Mucosa of descending colon (tissue), 3 donors: ENCODE data around the gene STK32B. TPM values are rescaled to one million over a fixed set of nuclear protein-coding genes. Genes with fewer than 3 reads are reported as not detected.

Source experiments
- ATAC-seq: fragments of 200-7000 bp; cut with Tn5 transposase; one replicate; pipeline ENCODE4 v1.9.1; 2020; ENCODE audit warnings: mild to moderate bottlenecking, moderate library complexity
- DNase-seq, 3 donors: peaks; one replicate each; pipeline ENCODE4 v3.0.0-alpha.2; 2020
- H3K36me3 ChIP-seq: fragments of 200-600 bp; one replicate; pipeline ENCODE4 v1.8.0; 2021; ENCODE audit warnings: low read depth, mild to moderate bottlenecking
- H3K4me1 ChIP-seq: fragments of 200-600 bp; one replicate; pipeline ENCODE4 v1.8.0; 2021; ENCODE audit warnings: low read depth, mild to moderate bottlenecking
- H3K4me3 ChIP-seq: fragments of 200-600 bp; one replicate; pipeline ENCODE4 v1.8.0; 2021; ENCODE audit warnings: mild to moderate bottlenecking
- H3K9me3 ChIP-seq: fragments of 200-600 bp; one replicate; pipeline ENCODE4 v1.8.0; 2021; ENCODE audit warnings: mild to moderate bottlenecking
- intact Hi-C, 2 donors: fragments of 100-400 bp; cut with DNase I in 1 of 2; cut with micrococcal nuclease in 1 of 2; formaldehyde crosslinking; loops; one replicate each; pipeline versions ENCODE4 v1.11.0 to v1.11.1; 2022; cut with DNase I, micrococcal nuclease
- total RNA-seq, 3 donors: library from RNA; stranded (reverse); fragmentation: NEBNext Ultra II Directional in 2 of 3; extraction: Animal tissue kit (Norgen Biotek cat#: 25700) in 2 of 3; gene quantifications; one replicate each; pipeline versions ENCODE4 v1.2.1 to v1.2.4, GENCODE V29; 2021 to 2023
- TF ChIP-seq, protein P1 (sequence below): fragments of 200-600 bp; IDR thresholded peaks from one replicate; pipeline ENCODE4 v1.8.0; 2022; ENCODE audit warnings: antibody characterized with exemption, mild to moderate bottlenecking
- donor health status: DM: no; HTN: no; CAD: no; lungs with moderate emphysema.
- donor health status: DM: no; HTN: no; CAD: no.
- donor health status: DM: no; HTN: yes; CAD: no.

The STK32B gene
- total RNA-seq, 3 donors from 2014 or later: 0.67 to 2.2 (median 1.1) TPM

- intact Hi-C loops: no loop called here
Measured at GRCh38 chr4:5024673-5025072, 26.6 kb upstream of the STK32B start.

DNA sequence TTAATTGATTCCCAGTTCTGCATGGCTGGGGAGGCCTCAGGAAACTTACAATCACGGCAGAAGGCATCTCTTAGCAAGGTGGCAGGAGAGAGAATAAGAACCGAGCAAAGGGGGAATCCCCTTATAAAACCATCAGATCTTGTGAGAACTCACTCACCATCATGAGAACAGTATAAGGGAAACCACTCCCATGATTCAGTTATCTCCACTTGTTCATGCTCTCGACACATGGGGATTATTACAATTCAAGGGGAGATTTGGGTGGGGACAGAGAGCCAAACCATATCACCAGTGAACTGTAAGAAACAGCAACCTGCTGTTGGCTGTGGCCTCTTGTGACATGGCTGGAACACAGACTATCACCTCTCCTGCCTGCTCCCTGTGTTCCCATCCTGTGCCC lies 24.9 kb upstream of the STK32B start:
- H3K9me3 ChIP-seq: no peaks in the 10 kb centered on the region
- intact Hi-C loops: no loop called here
- H3K36me3 ChIP-seq: no peaks in the 10 kb centered on the region
- no peak overlapping the region for H3K4me3 ChIP-seq
- H3K4me1 ChIP-seq: no peaks in the 10 kb centered on the region
- DNase-seq (no peak), ATAC-seq (no peak)
- TF ChIP-seq, protein P1, sequence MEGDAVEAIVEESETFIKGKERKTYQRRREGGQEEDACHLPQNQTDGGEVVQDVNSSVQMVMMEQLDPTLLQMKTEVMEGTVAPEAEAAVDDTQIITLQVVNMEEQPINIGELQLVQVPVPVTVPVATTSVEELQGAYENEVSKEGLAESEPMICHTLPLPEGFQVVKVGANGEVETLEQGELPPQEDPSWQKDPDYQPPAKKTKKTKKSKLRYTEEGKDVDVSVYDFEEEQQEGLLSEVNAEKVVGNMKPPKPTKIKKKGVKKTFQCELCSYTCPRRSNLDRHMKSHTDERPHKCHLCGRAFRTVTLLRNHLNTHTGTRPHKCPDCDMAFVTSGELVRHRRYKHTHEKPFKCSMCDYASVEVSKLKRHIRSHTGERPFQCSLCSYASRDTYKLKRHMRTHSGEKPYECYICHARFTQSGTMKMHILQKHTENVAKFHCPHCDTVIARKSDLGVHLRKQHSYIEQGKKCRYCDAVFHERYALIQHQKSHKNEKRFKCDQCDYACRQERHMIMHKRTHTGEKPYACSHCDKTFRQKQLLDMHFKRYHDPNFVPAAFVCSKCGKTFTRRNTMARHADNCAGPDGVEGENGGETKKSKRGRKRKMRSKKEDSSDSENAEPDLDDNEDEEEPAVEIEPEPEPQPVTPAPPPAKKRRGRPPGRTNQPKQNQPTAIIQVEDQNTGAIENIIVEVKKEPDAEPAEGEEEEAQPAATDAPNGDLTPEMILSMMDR: no peak

More at GRCh38 chr4:5024673-5025072, 26.6 kb upstream of the STK32B start:
- TF ChIP-seq, protein P1: no peak
- H3K36me3 ChIP-seq: no peaks in the 10 kb centered on the region
- DNase-seq (no peak), ATAC-seq (no peak)
- H3K9me3 ChIP-seq: no peaks in the 10 kb centered on the region
- H3K4me3 ChIP-seq: no peak overlapping the region
- no peaks in the 10 kb centered on the region for H3K4me1 ChIP-seq

DNA sequence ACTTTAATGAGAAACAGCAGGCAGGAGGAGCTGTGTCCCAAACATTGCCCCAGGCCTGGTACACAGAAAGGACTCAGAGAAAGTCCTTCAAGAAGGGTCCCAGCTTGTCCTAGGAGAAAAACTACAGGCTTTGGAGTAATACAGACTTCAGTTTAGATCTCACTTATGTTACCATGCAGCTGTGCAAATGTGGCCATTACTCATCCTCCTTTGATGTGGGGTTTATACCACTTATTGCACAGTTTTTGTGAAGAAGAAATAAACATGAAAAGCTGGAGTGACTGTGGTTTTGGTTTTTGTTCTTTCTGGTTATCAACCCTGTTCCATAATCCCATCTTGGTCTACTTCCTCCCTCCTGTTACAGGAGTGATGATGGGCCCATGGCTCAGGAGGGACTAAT lies 23.9 kb upstream of the STK32B start:
- no peak for ATAC-seq

GRCh38 chr4:5028480-5028879 lies 22.8 kb upstream of the STK32B start:
- Histone ChIP-seq H3K4me1 (no peaks in the 10 kb centered on the region), H3K9me3 (no peaks in the 10 kb centered on the region), H3K4me3 (no peak overlapping the region), H3K36me3 (no peaks in the 10 kb centered on the region)
- no peak for ATAC-seq
- DNase-seq: no peak
- intact Hi-C loops: no loop called here
- TF ChIP-seq, protein P1: no peak

More for the DNA sequence above, 23.9 kb upstream of the STK32B start:
- Histone ChIP-seq H3K36me3 (no peaks in the 10 kb centered on the region), H3K4me3 (no peak overlapping the region), H3K9me3 (no peaks in the 10 kb centered on the region), H3K4me1 (no peaks in the 10 kb centered on the region)
- no peak for DNase-seq
- intact Hi-C loops: no loop called here
- TF ChIP-seq, protein P1: no peak

DNA sequence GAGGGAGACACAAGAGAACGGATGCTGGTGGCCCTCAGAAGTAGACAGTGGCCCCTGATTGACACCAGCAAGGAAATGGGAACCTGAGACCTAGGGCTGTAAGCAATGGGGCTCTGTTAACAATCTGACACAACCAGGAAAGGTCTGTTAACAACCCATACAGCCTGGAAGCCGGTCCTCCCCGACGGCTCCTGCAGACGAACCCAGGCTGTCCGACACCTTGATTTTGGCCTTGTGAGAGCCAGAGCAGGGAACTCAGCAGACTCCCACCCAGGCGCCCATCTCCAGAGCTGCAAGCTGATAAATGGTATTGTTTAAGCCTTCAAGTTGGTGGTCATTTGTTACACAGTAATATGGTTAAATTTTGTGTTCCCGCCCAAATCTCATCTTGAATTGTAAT lies 21.8 kb upstream of the STK32B start:
- intact Hi-C loops: no loop called here
- no peak for DNase-seq
- TF ChIP-seq, protein P1: no peak
- Histone ChIP-seq H3K4me1 (no peaks in the 10 kb centered on the region), H3K36me3 (no peaks in the 10 kb centered on the region), H3K4me3 (no peak overlapping the region), H3K9me3 (no peaks in the 10 kb centered on the region)
- no peak for ATAC-seq

DNA sequence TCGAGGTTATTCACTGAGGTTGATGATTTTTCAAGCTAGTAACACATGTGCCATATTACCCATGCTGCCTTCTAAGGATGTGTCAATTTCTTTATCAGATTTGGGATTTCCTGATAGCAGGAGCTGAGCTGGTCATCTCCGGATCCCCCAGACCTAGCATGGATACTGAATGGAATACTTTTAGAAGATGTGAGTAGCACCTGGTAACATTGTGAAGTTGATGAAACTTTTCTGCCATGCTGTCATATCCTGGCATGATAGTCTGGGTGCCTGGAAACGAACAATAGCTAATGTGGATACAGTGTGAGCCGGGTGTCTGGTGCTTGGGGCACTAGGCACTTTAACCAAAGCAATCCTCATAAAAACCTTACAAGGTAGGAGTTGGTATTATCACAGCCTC lies 21.1 kb upstream of the STK32B start:
- intact Hi-C loops: no loop called here
- no peaks in the 10 kb centered on the region for H3K4me1 ChIP-seq
- H3K4me3 ChIP-seq: no peak overlapping the region
- DNase-seq (no peak), ATAC-seq (no peak)
- H3K36me3 ChIP-seq: no peaks in the 10 kb centered on the region
- TF ChIP-seq, protein P1: no peak
- no peaks in the 10 kb centered on the region for H3K9me3 ChIP-seq
